Lung (tissue), 12 donors: ENCODE results near the gene TTLL10. TPM values are rescaled to one million over a fixed set of nuclear protein-coding genes. Genes with fewer than 3 reads are reported as not detected.

ENCODE experiments used
- ATAC-seq: fragments of 200-7000 bp; cut with Tn5 transposase; one replicate; pipeline ENCODE4 v1.9.1; 2020; ENCODE audit warnings: moderate number of reproducible peaks; ENCODE audit not compliant: insufficient read depth, low FRiP score
- DNase-seq, 3 donors: peaks; one replicate each; pipeline ENCODE4 v3.0.0-alpha.2; 2013 to 2017
- H3K27ac ChIP-seq, 2 donors: one replicate each; pipeline ENCODE4 v1.5.1; 2013; ENCODE audit warnings: mild to moderate bottlenecking in 2 of 2, moderate library complexity in 2 of 2, control low read depth in 1 of 2, inconsistent platforms in 1 of 2, low read depth in 1 of 2, low read length in 1 of 2
- H3K27me3 ChIP-seq, 3 donors: one replicate each; pipeline ENCODE4 v1.5.1; 2013; ENCODE audit warnings: low read length in 2 of 3; ENCODE audit not compliant: control insufficient read depth in 3 of 3, insufficient read depth in 3 of 3
- H3K36me3 ChIP-seq, 4 donors: one replicate each; pipeline ENCODE4 v1.5.1; 2013; ENCODE audit warnings: low read length in 4 of 4, mild to moderate bottlenecking in 1 of 4, moderate library complexity in 1 of 4; ENCODE audit not compliant: control insufficient read depth in 4 of 4, insufficient read depth in 4 of 4
- H3K4me1 ChIP-seq, 5 donors: one replicate each; pipeline ENCODE4 v1.5.1; 2013; ENCODE audit warnings: low read length in 5 of 5, mild to moderate bottlenecking in 2 of 5, moderate library complexity in 1 of 5; ENCODE audit not compliant: control insufficient read depth in 5 of 5, insufficient read depth in 5 of 5
- H3K4me3 ChIP-seq: one replicate; pipeline ENCODE4 v1.5.1; 2013; ENCODE audit warnings: mild to moderate bottlenecking, control low read depth, moderate library complexity
- H3K9ac ChIP-seq, 2 donors: one replicate each; pipeline ENCODE4 v1.5.1; 2013; ENCODE audit warnings: low read length in 2 of 2, control low read depth in 1 of 2; ENCODE audit not compliant: insufficient read depth in 1 of 2
- H3K9me3 ChIP-seq, 4 donors: one replicate each; pipeline ENCODE4 v1.5.1; 2013; ENCODE audit warnings: low read length in 3 of 4, mild to moderate bottlenecking in 1 of 4, moderate library complexity in 1 of 4; ENCODE audit not compliant: control insufficient read depth in 4 of 4, insufficient read depth in 3 of 4
- WGBS, 2 donors: extraction: QIAGEN DNeasy Blood & Tissue Kit; methylation state at CpG; one replicate each; pipeline ENCODE4 v1.1.7; 2013; 5-methylcytosine and 5-hydroxymethylcytosine counted together
- polyA plus RNA-seq, 2 donors: library from polyadenylated mRNA; stranded (reverse); fragments of 200-250 nt; gene quantifications; one replicate each; pipeline ENCODE4 v1.2.1, GENCODE V29; 2013
- total RNA-seq, 2 donors: library from RNA; depleted of rRNA in 1 of 2; stranded (reverse); fragments of >200 nt in 1 of 2; gene quantifications; one replicate each; pipeline ENCODE4 v1.2.1, GENCODE V29; 2014 to 2021
- TF ChIP-seq, protein P1 (sequence below): IDR thresholded peaks from 2 replicates; pipeline ENCODE4 v1.5.1; 2012; ENCODE audit warnings: mild to moderate bottlenecking; ENCODE audit errors: control extremely low read depth, extremely low read depth
- donor health status: control.
- donor health status: control.
- donor health status: Bipolar disorder and iron deficiency.
- donor health status: healthy.
- donor health status: DM: yes; HTN: yes; CAD: no.

The TTLL10 gene
- total and polyA plus RNA-seq, 4 donors: 3.7 to 19.7 (median 4.5) TPM

DNA sequence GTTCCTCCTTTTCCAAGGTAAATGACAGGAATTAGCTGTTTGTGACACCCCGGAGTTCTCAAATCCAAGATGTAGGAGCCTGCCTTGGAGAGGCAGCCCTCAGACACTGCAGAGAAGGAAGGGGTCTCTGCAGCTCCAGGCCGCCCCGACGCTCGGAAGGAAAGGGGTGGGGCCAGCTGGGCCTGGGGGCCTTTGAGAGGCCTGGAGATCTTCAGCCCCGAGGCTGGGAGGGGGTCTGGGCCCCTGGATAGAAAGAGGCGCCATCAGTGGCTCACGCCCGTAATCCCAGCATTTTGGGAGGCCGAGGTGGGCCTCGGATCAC is 33.9 kb downstream of the TTLL10 start:
- ATAC-seq (no peak), DNase-seq (peak in 1 of 3 donors; percentile 0)
- Histone ChIP-seq H3K36me3 (no peaks in the 10 kb centered on the region), H3K27ac (no peak overlapping the region), H3K9ac (no peak overlapping the region), H3K27me3 (peaks cover 4 to 21% (median 10%) of the 10 kb centered on the region in 3 donors), H3K4me3 (no peak overlapping the region), H3K4me1 (peaks cover 0 to 20% (median 0%) of the 10 kb centered on the region in 5 donors), H3K9me3 (no peaks in the 10 kb centered on the region)
- TF ChIP-seq, protein P1, sequence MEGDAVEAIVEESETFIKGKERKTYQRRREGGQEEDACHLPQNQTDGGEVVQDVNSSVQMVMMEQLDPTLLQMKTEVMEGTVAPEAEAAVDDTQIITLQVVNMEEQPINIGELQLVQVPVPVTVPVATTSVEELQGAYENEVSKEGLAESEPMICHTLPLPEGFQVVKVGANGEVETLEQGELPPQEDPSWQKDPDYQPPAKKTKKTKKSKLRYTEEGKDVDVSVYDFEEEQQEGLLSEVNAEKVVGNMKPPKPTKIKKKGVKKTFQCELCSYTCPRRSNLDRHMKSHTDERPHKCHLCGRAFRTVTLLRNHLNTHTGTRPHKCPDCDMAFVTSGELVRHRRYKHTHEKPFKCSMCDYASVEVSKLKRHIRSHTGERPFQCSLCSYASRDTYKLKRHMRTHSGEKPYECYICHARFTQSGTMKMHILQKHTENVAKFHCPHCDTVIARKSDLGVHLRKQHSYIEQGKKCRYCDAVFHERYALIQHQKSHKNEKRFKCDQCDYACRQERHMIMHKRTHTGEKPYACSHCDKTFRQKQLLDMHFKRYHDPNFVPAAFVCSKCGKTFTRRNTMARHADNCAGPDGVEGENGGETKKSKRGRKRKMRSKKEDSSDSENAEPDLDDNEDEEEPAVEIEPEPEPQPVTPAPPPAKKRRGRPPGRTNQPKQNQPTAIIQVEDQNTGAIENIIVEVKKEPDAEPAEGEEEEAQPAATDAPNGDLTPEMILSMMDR: no peak
- 53 to 54% methylated on average over 11 of the region's 11 CpGs for WGBS, 2 donors

DNA sequence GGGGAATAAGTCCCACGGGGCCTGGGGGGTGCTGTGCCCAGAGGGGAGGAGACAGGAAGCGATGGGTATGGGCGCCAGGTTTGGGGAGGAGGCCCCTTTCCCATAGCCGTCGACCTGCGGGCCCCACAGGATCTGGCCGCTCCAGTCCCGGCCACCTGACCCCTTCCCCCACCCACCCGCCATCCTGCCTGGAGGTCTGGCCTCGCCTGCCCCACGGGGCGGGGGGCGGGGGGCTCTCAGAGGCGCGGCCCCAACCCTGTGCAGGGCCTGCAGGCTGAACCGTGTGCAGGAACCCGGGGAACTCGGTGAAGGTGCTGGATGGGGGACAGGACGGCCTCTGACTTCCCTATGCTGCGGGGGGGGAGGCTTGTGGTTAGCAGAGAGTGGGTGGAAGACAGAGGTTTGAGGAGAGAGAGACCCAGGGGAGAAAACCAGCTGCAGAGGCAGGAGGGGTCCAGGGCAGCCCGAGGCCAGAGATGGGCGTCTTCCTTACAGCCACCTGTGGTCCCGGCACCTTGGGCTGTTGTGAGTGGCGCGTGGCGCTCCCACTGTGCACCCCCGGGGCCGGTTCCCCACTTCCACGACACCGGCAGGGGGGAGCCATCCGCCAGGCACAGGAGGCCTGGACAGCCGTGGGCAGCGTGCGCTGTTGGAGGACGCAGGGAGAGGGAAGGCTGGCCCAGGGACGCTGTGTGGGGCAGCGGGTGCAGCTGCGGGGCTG is 35.2 kb downstream of the TTLL10 start:
- DNase-seq: no peak
- peaks cover 0 to 24% (median 0%) of the 10 kb centered on the region in 5 donors for H3K4me1 ChIP-seq
- no peak overlapping the region for H3K9ac ChIP-seq

DNA sequence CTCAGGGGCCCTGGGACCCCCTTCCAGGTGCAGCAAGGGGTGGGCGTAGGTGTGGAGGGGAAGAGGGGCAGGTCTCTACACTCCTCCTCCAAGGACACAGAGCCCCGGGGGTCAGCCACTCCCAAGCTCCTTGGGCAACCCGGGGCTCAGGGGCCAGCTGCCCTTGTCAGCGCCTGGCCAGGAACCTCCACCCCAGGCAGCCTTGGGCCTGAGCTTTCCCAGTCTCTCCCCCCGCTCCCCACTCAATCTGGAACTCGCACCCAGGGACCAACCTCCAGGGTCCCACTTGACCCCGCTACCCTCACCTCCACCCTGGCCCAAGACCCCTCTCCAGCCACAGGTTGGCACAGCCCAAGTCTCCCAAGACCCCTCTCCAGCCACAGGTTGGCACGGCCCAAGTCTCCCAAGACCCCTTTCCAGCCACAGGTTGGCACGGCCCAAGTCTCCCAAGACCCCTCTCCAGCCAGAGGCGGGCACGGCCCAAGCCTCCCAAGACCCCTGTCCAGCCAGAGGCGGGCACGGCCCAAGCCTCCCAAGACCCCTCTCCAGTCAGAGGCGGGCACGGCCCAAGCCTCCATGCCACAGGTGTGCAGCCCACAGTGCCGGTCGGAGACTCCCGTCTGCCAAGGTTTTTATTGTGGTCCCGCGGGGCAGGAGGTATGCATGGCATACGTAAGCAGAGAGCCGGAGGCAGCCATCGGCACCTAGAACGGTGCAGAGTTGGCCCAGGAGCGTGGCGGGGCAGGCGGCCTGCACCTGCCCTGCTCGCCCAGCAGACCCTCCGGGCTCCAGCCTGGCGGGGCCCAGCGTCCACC is 37.3 kb downstream of the TTLL10 start:
- Histone ChIP-seq H3K27ac (no peak overlapping the region), H3K36me3 (peaks cover 0 to 4% (median 1%) of the 10 kb centered on the region in 4 donors), H3K27me3 (peaks cover 3 to 13% (median 4%) of the 10 kb centered on the region in 3 donors), H3K9me3 (no peaks in the 10 kb centered on the region), H3K4me1 (peaks cover 0 to 39% (median 0%) of the 10 kb centered on the region in 5 donors), H3K9ac (no peak overlapping the region), H3K4me3 (no peak overlapping the region)
- 95 to 97% methylated on average over 28 to 31 of the region's 31 CpGs for WGBS, 2 donors
- TF ChIP-seq, protein P1: no peak
- ATAC-seq (no peak), DNase-seq (peak in 1 of 3 donors; percentile 1)

More for the DNA sequence above, 35.2 kb downstream of the TTLL10 start:
- TF ChIP-seq, protein P1: no peak
- Histone ChIP-seq H3K9me3 (no peaks in the 10 kb centered on the region), H3K36me3 (no peaks in the 10 kb centered on the region), H3K4me3 (no peak overlapping the region), H3K27me3 (peaks cover 4 to 19% (median 7%) of the 10 kb centered on the region in 3 donors), H3K27ac (no peak overlapping the region)
- ATAC-seq: no peak
- WGBS, 2 donors: 28 to 46% methylated on average over 33 to 38 of the region's 38 CpGs
